B cell (primary cell): ENCODE data around the gene PRSS38. TPM values are rescaled to one million over a fixed set of nuclear protein-coding genes. Genes with fewer than 3 reads are reported as not detected.

Source experiments
- ATAC-seq: fragments of 200-7000 bp; cut with Tn5 transposase; one replicate; pipeline ENCODE4 v1.10.0; 2021; ENCODE audit warnings: low read depth, mild to moderate bottlenecking, moderate number of reproducible peaks, moderate library complexity
- CTCF ChIA-PET: fragments of 350-600 bp; sonication (Branson Sonifier 250); formaldehyde crosslinking; loops from one replicate; lab custom pipeline; 2021; ENCODE audit warnings: antibody characterized with exemption, inconsistent platforms; lab: Charles Lee
- POLR2A ChIA-PET: fragments of 350-600 bp; sonication (Branson Sonifier 250); formaldehyde crosslinking; loops from one replicate; lab custom pipeline; 2021; ENCODE audit warnings: antibody characterized with exemption; lab: Charles Lee
- DNase-seq: peaks from one replicate; pipeline ENCODE4 v3.0.0; 2013
- H2AFZ ChIP-seq: 2 replicates; pipeline ENCODE4 v1.6.1; 2012; ENCODE audit warnings: mild to moderate bottlenecking, low read depth, low read length; ENCODE audit not compliant: insufficient read depth, poor library complexity, severe bottlenecking
- H3K27ac ChIP-seq, 2 donors: 1 replicate in 1 of 2; 2 replicates in 1 of 2; pipeline ENCODE4 v1.5.1; 2012 to 2013; ENCODE audit warnings: low read length in 2 of 2, mild to moderate bottlenecking in 2 of 2, moderate library complexity in 1 of 2
- H3K27me3 ChIP-seq, 4 experiments: fragments of 200-600 bp in 1 of 4; sonication (generic) in 1 of 4; replicated peaks in 1 of 4; 1 replicate in 2 of 4; 2 replicates in 2 of 4; pipeline versions ENCODE4 v1.6.1 to v1.7.0; 2013 to 2016; ENCODE audit warnings: low read length in 3 of 4, mild to moderate bottlenecking in 2 of 4, mixed read lengths in 1 of 4, moderate library complexity in 1 of 4; ENCODE audit not compliant: insufficient read depth in 4 of 4, control insufficient read depth in 3 of 4; ENCODE audit errors: control extremely low read depth in 1 of 4
- H3K36me3 ChIP-seq, 2 experiments: replicated peaks in 1 of 2; 1 replicate in 1 of 2; 2 replicates in 1 of 2; pipeline versions ENCODE4 v1.6.1 to v1.7.1; 2013; ENCODE audit warnings: low read length in 1 of 2; ENCODE audit not compliant: insufficient read depth in 2 of 2, control insufficient read depth in 1 of 2; ENCODE audit errors: control extremely low read depth in 1 of 2, extremely low read depth in 1 of 2
- H3K4me1 ChIP-seq, 2 donors: fragments of 200-600 bp in 1 of 2; sonication (generic) in 1 of 2; 1 replicate in 1 of 2; 2 replicates in 1 of 2; pipeline versions ENCODE4 v1.5.1 to v1.6.1; 2013 to 2017; ENCODE audit warnings: low read length in 2 of 2; ENCODE audit not compliant: control insufficient read depth in 2 of 2, insufficient read depth in 2 of 2
- H3K4me2 ChIP-seq: replicated peaks from 2 replicates; pipeline ENCODE3; 2012; ENCODE audit warnings: mild to moderate bottlenecking, low read depth, low read length; ENCODE audit not compliant: poor library complexity, severe bottlenecking
- H3K4me3 ChIP-seq, 5 experiments: fragments of 200-600 bp in 1 of 5; sonication (generic) in 1 of 5; 1 replicate in 3 of 5; 2 replicates in 2 of 5; pipeline versions ENCODE4 v1.5.1 to v1.7.0; 2011 to 2016; ENCODE audit warnings: low read length in 4 of 5, mild to moderate bottlenecking in 4 of 5, low read depth in 2 of 5, control low read depth in 1 of 5, moderate library complexity in 1 of 5; ENCODE audit not compliant: insufficient read depth in 1 of 5; ENCODE audit errors: control extremely low read depth in 1 of 5, extremely low read depth in 1 of 5
- H3K79me2 ChIP-seq: fragments of 200-600 bp; sonication (generic); one replicate; pipeline ENCODE4 v1.6.0; 2016; ENCODE audit warnings: low read length; ENCODE audit not compliant: control insufficient read depth, insufficient read depth
- H3K9ac ChIP-seq: fragments of 200-600 bp; sonication (generic); 2 replicates; pipeline ENCODE4 v1.6.1; 2017; ENCODE audit warnings: mild to moderate bottlenecking, low read length, moderate library complexity
- H3K9me3 ChIP-seq, 3 donors: one replicate each; pipeline versions ENCODE4 v1.6.1 to v1.7.1; 2013; ENCODE audit warnings: low read length in 2 of 3; ENCODE audit not compliant: control insufficient read depth in 2 of 3, insufficient read depth in 1 of 3; ENCODE audit errors: control extremely low read depth in 1 of 3
- H4K20me1 ChIP-seq: 2 replicates; pipeline ENCODE4 v1.6.0; 2012; ENCODE audit warnings: mild to moderate bottlenecking, low read length; ENCODE audit not compliant: insufficient read depth, control insufficient read depth, poor library complexity, severe bottlenecking
- H3K27ac Mint-ChIP-seq: one replicate; pipeline ENCODE4 v1.8.0; 2021; ENCODE audit warnings: mixed read lengths
- H3K27me3 Mint-ChIP-seq: one replicate; pipeline ENCODE4 v1.8.0; 2021; ENCODE audit warnings: mixed read lengths
- H3K4me1 Mint-ChIP-seq: one replicate; pipeline ENCODE4 v1.8.0; 2021; ENCODE audit warnings: mixed read lengths
- H3K4me3 Mint-ChIP-seq: one replicate; pipeline ENCODE4 v1.8.0; 2021; ENCODE audit warnings: mixed read lengths
- H3K9me3 Mint-ChIP-seq: one replicate; pipeline ENCODE4 v1.8.0; 2022; ENCODE audit warnings: mixed read lengths; ENCODE audit not compliant: insufficient read depth
- CTCF ChIP-seq: fragments of 200-600 bp; IDR thresholded peaks from one replicate; pipeline ENCODE4 v1.8.0; 2022; ENCODE audit warnings: antibody characterized with exemption, mild to moderate bottlenecking
- EZH2 ChIP-seq: IDR thresholded peaks from 2 replicates; pipeline ENCODE4 v1.6.1; 2012; ENCODE audit warnings: borderline replicate concordance, low read depth, mild to moderate bottlenecking, moderate library complexity, low read length; ENCODE audit not compliant: insufficient read depth, poor library complexity, severe bottlenecking
- WGBS: methylation state at CpG from one replicate; pipeline ENCODE4 v1.1.5; 2013; ENCODE audit warnings: missing lambda C conversion rate; ENCODE audit not compliant: insufficient coverage; 5-methylcytosine and 5-hydroxymethylcytosine counted together
- intact Hi-C: fragments of 100-400 bp; cut with micrococcal nuclease; formaldehyde crosslinking; loops from one replicate; pipeline ENCODE4 v1.10.0; 2022
- polyA plus RNA-seq: library from polyadenylated mRNA; depleted of rRNA; stranded (reverse); fragments of >200 nt; gene quantifications from 2 replicates; pipeline ENCODE4 v1.2.3, GENCODE V29; 2012
- total RNA-seq, 2 donors: library from RNA; stranded (reverse); fragments of 120-200 nt in 1 of 2; gene quantifications; 1 replicate in 1 of 2; 2 replicates in 1 of 2; pipeline versions ENCODE4 v1.2.3 to v1.2.4, GENCODE V29; 2013 to 2022

Gene PRSS38
- total and polyA plus RNA-seq, 2 donors (not counting 1 experiment from before 2014, with no cell fraction given), result not detected

- no peaks in the 10 kb centered on the region for H3K9me3 Mint-ChIP-seq
- Histone ChIP-seq H3K4me2 (no peak overlapping the region), H3K4me3 (no peak overlapping the region), H3K9me3 (peaks cover 0 to 3% (median 0%) of the 10 kb centered on the region in 3 donors), H3K27me3 (no peaks in the 10 kb centered on the region), H2AFZ (no peak overlapping the region), H3K27ac (no peak overlapping the region), H4K20me1 (no peaks in the 10 kb centered on the region), H3K9ac (no peak overlapping the region), H3K36me3 (no peaks in the 10 kb centered on the region), H3K4me1 (peaks cover 11 to 29% of the 10 kb centered on the region in 2 donors), H3K79me2 (no peaks in the 10 kb centered on the region)
- no peak for ATAC-seq
- H3K4me3 Mint-ChIP-seq, result no peak overlapping the region
- ChIA-PET POLR2A (no interaction called here), CTCF (no interaction called here)
- no peaks in the 10 kb centered on the region for H3K27me3 Mint-ChIP-seq
- H3K4me1 Mint-ChIP-seq, result peaks cover 10% of the 10 kb centered on the region
- H3K27ac Mint-ChIP-seq, result no peak overlapping the region
- intact Hi-C loops, result no loop called here
- TF ChIP-seq EZH2 (no peak), CTCF (no peak)
- 82% methylated on average over 9 of the region's 14 CpGs for WGBS
- DNase-seq, result no peak
Measured at GRCh38 chr1:227889047-227889862, 73.8 kb downstream of the PRSS38 start.

- no peak overlapping the region for H3K9ac ChIP-seq
- H3K27me3 ChIP-seq, result no peaks in the 10 kb centered on the region
- CTCF ChIA-PET, result no interaction called here
- intact Hi-C loops, result no loop called here
- Mint-ChIP-seq H3K4me1 (peaks cover 10% of the 10 kb centered on the region), H3K27ac (no peak overlapping the region), H3K9me3 (no peaks in the 10 kb centered on the region), H3K27me3 (no peaks in the 10 kb centered on the region), H3K4me3 (peak overlapping the region; percentile 11)
- ATAC-seq (no peak), DNase-seq (no peak)
- no peak for TF ChIP-seq CTCF
- no peak for TF ChIP-seq EZH2
- peaks cover 11 to 29% of the 10 kb centered on the region in 2 donors for H3K4me1 ChIP-seq
- H4K20me1 ChIP-seq, result no peaks in the 10 kb centered on the region
- H3K4me3 ChIP-seq, result no peak overlapping the region
- no peaks in the 10 kb centered on the region for H3K36me3 ChIP-seq
- no peak overlapping the region for H3K27ac ChIP-seq
- POLR2A ChIA-PET, result no interaction called here
- no peaks in the 10 kb centered on the region for H3K9me3 ChIP-seq
- H3K79me2 ChIP-seq, result no peaks in the 10 kb centered on the region
- no peak overlapping the region for H3K4me2 ChIP-seq
- H2AFZ ChIP-seq, result no peak overlapping the region
- WGBS, result 85% methylated on average over 13 of the region's 13 CpGs
Measured at GRCh38 chr1:227889863-227890405, 74.5 kb downstream of the PRSS38 start.
